Karpas-422 (cell line): ENCODE measurements around the gene STRA6. TPM values are rescaled to one million over a fixed set of nuclear protein-coding genes. Genes with fewer than 3 reads are reported as not detected.

Experiments used
- DNase-seq: peaks from one replicate; pipeline ENCODE4 v3.0.0-alpha.2; 2015
- H2AFZ ChIP-seq: fragments of 200-600 bp; sonication (generic); 2 replicates; pipeline ENCODE4 v1.6.1; 2014; ENCODE audit warnings: antibody characterized with exemption, low read length, mixed read lengths
- H3K27ac ChIP-seq: fragments of 200-600 bp; sonication (generic); 2 replicates; pipeline ENCODE4 v1.5.1; 2014; ENCODE audit warnings: mild to moderate bottlenecking, low read length, moderate library complexity
- H3K27me3 ChIP-seq: fragments of 200-600 bp; sonication (generic); 2 replicates; pipeline ENCODE4 v1.6.1; 2014; ENCODE audit warnings: low read length, mixed read lengths
- H3K36me3 ChIP-seq: fragments of 200-600 bp; sonication (generic); 2 replicates; pipeline ENCODE4 v1.6.1; 2014; ENCODE audit warnings: low read length, mixed read lengths; ENCODE audit not compliant: insufficient read depth
- H3K4me1 ChIP-seq: fragments of 200-600 bp; sonication (generic); 2 replicates; pipeline ENCODE4 v1.6.1; 2014; ENCODE audit warnings: mild to moderate bottlenecking, low read length, mixed read lengths
- H3K4me2 ChIP-seq: fragments of 200-600 bp; sonication (generic); 2 replicates; pipeline ENCODE4 v1.6.1; 2014; ENCODE audit warnings: low read length, low read depth, mild to moderate bottlenecking; ENCODE audit not compliant: poor library complexity, severe bottlenecking
- H3K4me3 ChIP-seq: fragments of 200-600 bp; sonication (generic); 2 replicates; pipeline ENCODE4 v1.5.1; 2014; ENCODE audit warnings: mild to moderate bottlenecking, antibody characterized with exemption, low read length, mixed read lengths
- H3K79me2 ChIP-seq: fragments of 200-600 bp; sonication (generic); 2 replicates; pipeline ENCODE4 v1.6.1; 2014; ENCODE audit warnings: mild to moderate bottlenecking, low read length, mixed read lengths
- H3K9ac ChIP-seq: fragments of 200-600 bp; sonication (generic); 2 replicates; pipeline ENCODE4 v1.6.0; 2014; ENCODE audit warnings: low read length
- H3K9me2 ChIP-seq: fragments of 200-600 bp; sonication (generic), shearing (Covaris generic); replicated peaks from 2 replicates; pipeline ENCODE4 v1.6.0; 2014; ENCODE audit warnings: mild to moderate bottlenecking, low read length, moderate library complexity; ENCODE audit not compliant: insufficient read depth
- H3K9me3 ChIP-seq: fragments of 300-700, 200-600 bp; sonication (generic); 2 replicates; pipeline ENCODE4 v1.6.1; 2014; ENCODE audit warnings: low read length, mixed read lengths
- H4K20me1 ChIP-seq: fragments of 200-600 bp; sonication (generic); 2 replicates; pipeline ENCODE4 v1.6.1; 2014; ENCODE audit warnings: mild to moderate bottlenecking, antibody characterized with exemption, low read length, low read depth; ENCODE audit not compliant: insufficient read depth
- total RNA-seq: library from RNA; depleted of rRNA; stranded (reverse); fragments of >200 nt; shearing (Covaris generic); gene quantifications from 2 replicates; pipeline ENCODE4 v1.2.3, GENCODE V29; 2014; ENCODE audit warnings: low replicate concordance

The STRA6 gene
- total RNA-seq, 1 experiment from 2014 or later = not detected

DNA sequence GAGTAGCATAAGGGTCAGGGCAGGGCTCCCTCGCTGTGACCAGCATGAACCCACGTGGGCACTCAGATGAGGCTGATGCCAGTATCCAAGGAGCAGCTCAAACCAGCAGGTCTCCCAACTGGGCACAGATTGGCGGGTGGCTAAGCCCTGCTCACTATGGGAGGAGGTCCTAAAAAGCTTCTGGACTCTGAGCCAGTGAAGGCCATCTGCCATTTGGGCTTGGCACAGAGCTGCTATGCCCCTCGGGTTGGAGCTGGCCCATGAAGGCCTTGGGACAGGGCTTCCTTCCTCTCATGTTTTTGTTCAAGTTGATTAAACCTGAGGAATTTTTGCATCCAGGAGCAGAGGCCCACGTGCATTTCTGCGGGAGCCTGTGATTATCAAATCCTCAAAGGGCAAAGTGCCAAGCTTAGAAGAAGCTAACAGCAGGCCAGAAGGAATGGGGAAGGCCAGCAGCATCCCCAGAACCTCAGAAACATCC is 4.3 kb upstream of the STRA6 start:
- H3K9ac ChIP-seq = no peak overlapping the region
- H3K36me3 ChIP-seq = no peaks in the 10 kb centered on the region
- H3K4me2 ChIP-seq = no peak overlapping the region
- no peak overlapping the region for H3K27ac ChIP-seq
- no peaks in the 10 kb centered on the region for H3K9me3 ChIP-seq
- no peak for DNase-seq
- H2AFZ ChIP-seq = no peak overlapping the region
- no peaks in the 10 kb centered on the region for H3K79me2 ChIP-seq
- H3K4me1 ChIP-seq = no peaks in the 10 kb centered on the region
- no peak overlapping the region for H3K4me3 ChIP-seq
- no peaks in the 10 kb centered on the region for H3K9me2 ChIP-seq
- no peaks in the 10 kb centered on the region; the same call in 1 of the 2 replicates for H4K20me1 ChIP-seq
- H3K27me3 ChIP-seq = no peaks in the 10 kb centered on the region

GRCh38 chr15:74205582-74205947 is 3.0 kb upstream of the STRA6 start:
- no peaks in the 10 kb centered on the region for H3K27me3 ChIP-seq

DNA sequence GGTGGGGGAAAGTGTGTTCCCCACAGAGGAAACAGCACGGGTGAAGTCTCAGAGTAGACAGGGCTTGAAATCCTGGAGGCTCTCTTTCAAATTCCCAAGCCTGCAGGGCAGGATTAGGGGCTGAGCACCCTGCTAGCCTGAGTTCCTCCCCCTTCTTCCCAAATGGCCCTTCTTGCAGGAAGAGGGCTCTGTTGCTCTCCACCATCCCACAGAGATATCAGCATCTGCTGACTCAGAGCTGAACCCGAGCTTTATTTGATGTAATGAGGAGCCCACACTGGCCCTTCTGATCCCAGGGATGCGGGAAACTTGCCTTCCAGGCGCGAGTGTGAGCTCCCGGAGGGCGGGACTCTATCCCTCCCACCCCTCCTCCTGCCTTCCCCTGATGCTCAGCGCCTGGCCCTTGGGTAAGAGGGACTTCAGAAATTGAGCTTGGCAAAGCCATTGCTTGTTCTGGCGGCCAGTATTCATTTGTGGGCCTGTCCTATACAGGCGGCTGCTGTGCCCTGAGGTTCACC is 1.4 kb upstream of the STRA6 start:
- H3K9ac ChIP-seq = no peak overlapping the region
- no peak overlapping the region for H3K4me2 ChIP-seq
- H3K36me3 ChIP-seq = no peaks in the 10 kb centered on the region
- no peaks in the 10 kb centered on the region; the same call in 1 of the 2 replicates for H4K20me1 ChIP-seq
- H3K79me2 ChIP-seq = no peaks in the 10 kb centered on the region
- no peaks in the 10 kb centered on the region for H3K9me2 ChIP-seq
- DNase-seq = no peak
- no peak overlapping the region for H3K27ac ChIP-seq
- no peaks in the 10 kb centered on the region for H3K9me3 ChIP-seq
- H2AFZ ChIP-seq = no peak overlapping the region
- H3K4me3 ChIP-seq = no peak overlapping the region
- H3K27me3 ChIP-seq = no peaks in the 10 kb centered on the region
- no peaks in the 10 kb centered on the region for H3K4me1 ChIP-seq

More at GRCh38 chr15:74205582-74205947, 3.0 kb upstream of the STRA6 start:
- H3K36me3 ChIP-seq = no peaks in the 10 kb centered on the region
- H3K9me2 ChIP-seq = no peaks in the 10 kb centered on the region
- H3K9me3 ChIP-seq = no peaks in the 10 kb centered on the region
- no peak overlapping the region for H3K9ac ChIP-seq
- H3K4me2 ChIP-seq = no peak overlapping the region
- H4K20me1 ChIP-seq = no peaks in the 10 kb centered on the region; the same call in 1 of the 2 replicates
- H3K27ac ChIP-seq = no peak overlapping the region
- DNase-seq = no peak
- no peaks in the 10 kb centered on the region for H3K4me1 ChIP-seq
- H3K79me2 ChIP-seq = no peaks in the 10 kb centered on the region
- H2AFZ ChIP-seq = no peak overlapping the region
- H3K4me3 ChIP-seq = no peak overlapping the region

- Histone ChIP-seq H3K36me3 (no peaks in the 10 kb centered on the region), H3K9me2 (no peaks in the 10 kb centered on the region), H4K20me1 (no peaks in the 10 kb centered on the region; the same call in 1 of the 2 replicates), H3K27ac (no peak overlapping the region), H3K79me2 (no peaks in the 10 kb centered on the region), H3K4me3 (no peak overlapping the region), H3K9me3 (no peaks in the 10 kb centered on the region), H3K4me1 (no peaks in the 10 kb centered on the region), H3K4me2 (no peak overlapping the region), H2AFZ (no peak overlapping the region), H3K27me3 (no peaks in the 10 kb centered on the region), H3K9ac (no peak overlapping the region)
- no peak for DNase-seq
Observed at GRCh38 chr15:74201710-74202420, 722 bp downstream of the STRA6 start.

- H2AFZ ChIP-seq = no peak overlapping the region
- no peaks in the 10 kb centered on the region for H3K9me3 ChIP-seq
- no peaks in the 10 kb centered on the region; the same call in 1 of the 2 replicates for H4K20me1 ChIP-seq
- no peak overlapping the region for H3K4me3 ChIP-seq
- H3K4me2 ChIP-seq = no peak overlapping the region
- no peak for DNase-seq
- H3K27ac ChIP-seq = no peak overlapping the region
- no peaks in the 10 kb centered on the region for H3K27me3 ChIP-seq
- H3K79me2 ChIP-seq = no peaks in the 10 kb centered on the region
- H3K9me2 ChIP-seq = no peaks in the 10 kb centered on the region
- no peaks in the 10 kb centered on the region for H3K36me3 ChIP-seq
- H3K4me1 ChIP-seq = no peaks in the 10 kb centered on the region
- no peak overlapping the region for H3K9ac ChIP-seq
Observed at GRCh38 chr15:74200871-74201419, 1.6 kb downstream of the STRA6 start.

- Histone ChIP-seq H3K9ac (no peak overlapping the region), H3K27ac (no peak overlapping the region), H3K4me1 (no peaks in the 10 kb centered on the region), H3K4me2 (no peak overlapping the region), H3K27me3 (no peaks in the 10 kb centered on the region), H3K9me2 (no peaks in the 10 kb centered on the region), H3K79me2 (no peaks in the 10 kb centered on the region), H4K20me1 (no peaks in the 10 kb centered on the region; the same call in 1 of the 2 replicates), H3K36me3 (no peaks in the 10 kb centered on the region), H3K4me3 (no peak overlapping the region), H3K9me3 (no peaks in the 10 kb centered on the region), H2AFZ (no peak overlapping the region)
- DNase-seq = no peak
Observed at GRCh38 chr15:74200412-74200815, 2.2 kb downstream of the STRA6 start.

DNA sequence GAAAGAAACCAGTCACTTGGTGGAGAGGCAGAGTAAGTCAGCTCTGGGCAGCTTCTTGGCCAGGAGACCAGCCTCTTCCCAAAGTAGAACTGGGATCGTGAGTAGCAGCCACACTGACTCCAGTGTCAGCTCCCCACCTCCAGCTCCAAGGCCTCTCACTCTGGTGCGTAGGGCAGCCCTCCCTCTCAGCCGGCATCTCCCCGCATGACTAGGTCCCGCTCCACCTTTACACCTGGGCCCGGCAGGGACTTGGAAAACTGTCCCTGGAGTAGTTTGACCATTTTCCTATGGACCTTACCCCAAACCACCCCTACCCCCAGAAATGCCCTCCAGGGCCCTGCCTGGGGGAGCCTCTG is 3.3 kb downstream of the STRA6 start:
- Histone ChIP-seq H3K9ac (no peak overlapping the region), H3K27me3 (no peaks in the 10 kb centered on the region), H3K4me3 (no peak overlapping the region), H4K20me1 (no peaks in the 10 kb centered on the region; the same call in 1 of the 2 replicates), H3K79me2 (no peaks in the 10 kb centered on the region), H3K27ac (no peak overlapping the region), H3K36me3 (no peaks in the 10 kb centered on the region), H3K9me2 (no peaks in the 10 kb centered on the region), H3K9me3 (no peaks in the 10 kb centered on the region), H3K4me1 (no peaks in the 10 kb centered on the region), H2AFZ (no peak overlapping the region), H3K4me2 (no peak overlapping the region)
- no peak for DNase-seq

DNA sequence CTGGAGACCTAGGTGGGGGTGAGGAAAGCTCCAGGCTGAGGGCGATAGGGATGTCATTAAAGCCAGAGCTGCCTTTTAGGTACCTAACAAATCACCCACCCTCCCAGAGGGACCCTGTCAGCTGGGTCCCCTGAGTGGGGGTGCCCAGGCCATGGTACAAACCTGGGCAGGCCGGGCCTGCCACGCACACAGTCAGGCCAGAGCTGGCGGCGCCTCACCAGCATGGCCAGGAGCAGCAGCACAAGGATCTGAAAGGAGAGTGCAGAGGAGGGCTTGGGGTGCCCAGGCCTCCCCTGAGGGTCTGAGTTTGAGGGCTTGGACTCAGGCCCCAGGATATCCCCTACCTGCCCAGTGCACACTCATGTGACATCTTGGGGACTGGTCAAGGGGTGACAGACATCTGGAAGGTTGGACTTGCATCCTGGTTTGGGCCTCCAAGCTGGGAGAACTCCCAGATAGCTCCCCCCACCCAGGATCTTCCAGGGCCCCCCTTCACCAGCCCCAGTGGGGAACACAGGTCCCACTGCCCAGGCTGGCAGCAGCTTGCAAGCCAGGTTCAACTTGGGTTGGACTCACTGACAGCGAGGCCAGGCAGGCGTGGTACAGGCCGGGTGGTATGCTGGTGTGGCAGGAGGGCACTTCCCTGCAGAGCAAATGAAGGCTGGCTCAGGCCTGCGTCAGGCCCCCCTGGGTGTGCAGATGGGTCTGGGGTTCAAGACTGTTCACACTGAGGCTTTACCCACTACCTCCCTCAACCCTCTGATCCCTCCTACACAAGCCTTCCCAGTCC is 5.2 kb downstream of the STRA6 start:
- H3K4me2 ChIP-seq = no peak overlapping the region
- H4K20me1 ChIP-seq = no peaks in the 10 kb centered on the region; the same call in 1 of the 2 replicates
- no peak overlapping the region for H3K9ac ChIP-seq
- H3K4me1 ChIP-seq = no peaks in the 10 kb centered on the region
- DNase-seq = no peak
- H3K36me3 ChIP-seq = no peaks in the 10 kb centered on the region
- H3K9me2 ChIP-seq = no peaks in the 10 kb centered on the region
- no peaks in the 10 kb centered on the region for H3K9me3 ChIP-seq
- H3K27ac ChIP-seq = no peak overlapping the region
- H3K27me3 ChIP-seq = no peaks in the 10 kb centered on the region
- no peak overlapping the region for H3K4me3 ChIP-seq
- no peak overlapping the region for H2AFZ ChIP-seq
- no peaks in the 10 kb centered on the region for H3K79me2 ChIP-seq
